ENCODE data around the gene KRT16.
"Not testable (repeated sequence)": the region's sequence is repeated elsewhere in the genome, so short reads cannot be mapped to it uniquely, and the experiment has no call there.

The KRT16 gene

DNA sequence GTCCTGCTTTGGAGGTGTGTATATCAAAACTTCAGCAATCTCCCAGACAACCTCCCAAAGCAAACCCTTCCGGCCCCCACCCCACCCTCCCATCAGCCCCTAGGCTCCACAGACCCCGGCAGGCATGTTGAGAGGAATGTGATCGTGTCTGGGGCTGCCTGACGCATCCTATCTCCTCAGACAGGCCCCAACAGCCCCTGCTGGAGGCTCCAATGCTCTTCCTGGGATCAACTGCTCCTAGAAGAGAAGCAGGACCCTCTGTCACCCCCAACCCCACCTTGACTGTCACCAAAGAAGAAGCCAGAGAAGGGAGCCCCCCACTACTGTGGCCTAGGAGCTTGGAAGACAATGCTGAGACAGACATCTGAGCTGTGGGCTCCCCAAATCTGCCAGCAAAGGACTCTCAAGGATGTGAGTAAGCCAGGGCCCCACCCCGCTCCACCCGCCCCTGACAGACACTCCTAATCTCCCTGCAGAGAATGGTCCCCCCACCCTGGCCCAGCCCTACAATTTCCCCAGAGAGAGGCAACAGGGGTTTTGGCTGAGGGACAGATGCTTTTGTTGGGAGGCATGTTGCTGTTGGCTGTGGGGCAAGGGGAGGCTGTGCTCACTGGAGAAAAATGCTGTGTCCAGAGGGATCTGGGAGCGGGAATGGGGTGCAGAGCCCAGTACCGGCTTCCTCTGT is 24.3 kb downstream of the KRT16 start:
- Histone ChIP-seq H3K27ac (ENCODE audit: low read length, poor library complexity, severe bottlenecking) (no peak overlapping the region), H2BK5ac (ENCODE audit: low read depth, low read length, poor library complexity, severe bottlenecking) (no peak overlapping the region), H3K27me3 (ENCODE audit: control insufficient read depth in 1 of 2, insufficient read depth in 1 of 2, low read length in 2 of 2) (peaks cover 38 to 57% of the 10 kb centered on the region in 2 experiments), H2AFZ (ENCODE audit: low read depth, low read length) (no peak overlapping the region), H3K4me3 (ENCODE audit: insufficient read depth in 1 of 2, low read depth in 1 of 2, low read length in 2 of 2) (no peak overlapping the region), H3K4me1 (ENCODE audit: control insufficient read depth, insufficient read depth, low read depth, low read length) (no peaks in the 10 kb centered on the region), H3K4me2 (ENCODE audit: low read length, poor library complexity, severe bottlenecking) (no peak overlapping the region), H3K9ac (ENCODE audit: low read length) (no peak overlapping the region), H3K36me3 (ENCODE audit: control insufficient read depth in 1 of 2, insufficient read depth in 2 of 2, low read depth in 1 of 2, low read length in 2 of 2) (no peaks in the 10 kb centered on the region), H3K79me1 (replicated peaks; ENCODE audit: low read length, poor library complexity, severe bottlenecking) (no peaks in the 10 kb centered on the region), H2BK12ac (ENCODE audit: low read length in 2 of 2) (no peak overlapping the region), H3K18ac (ENCODE audit: low read depth in 1 of 2, low read length in 2 of 2) (no peak overlapping the region), H4K91ac (ENCODE audit: low read length) (no peak overlapping the region), H2BK120ac (ENCODE audit: low read depth, low read length) (no peak overlapping the region), H3K14ac (ENCODE audit: low read length in 2 of 2) (no peak overlapping the region), H3K23ac (ENCODE audit: low read length in 2 of 2) (no peak overlapping the region), H2AK5ac (ENCODE audit: low read length, severe bottlenecking) (no peak overlapping the region), H3K4ac (ENCODE audit: low read depth in 1 of 2, low read length in 2 of 2) (no peak overlapping the region), H2BK15ac (ENCODE audit: low read depth, poor library complexity, severe bottlenecking) (no peak overlapping the region), H3K9me3 (ENCODE audit: control insufficient read depth, low read length) (no peaks in the 10 kb centered on the region), H4K8ac (ENCODE audit: low read length) (no peak overlapping the region)
- no peak for DNase-seq
- WGBS = 91% methylated on average over 2 of the region's 8 CpGs

DNA sequence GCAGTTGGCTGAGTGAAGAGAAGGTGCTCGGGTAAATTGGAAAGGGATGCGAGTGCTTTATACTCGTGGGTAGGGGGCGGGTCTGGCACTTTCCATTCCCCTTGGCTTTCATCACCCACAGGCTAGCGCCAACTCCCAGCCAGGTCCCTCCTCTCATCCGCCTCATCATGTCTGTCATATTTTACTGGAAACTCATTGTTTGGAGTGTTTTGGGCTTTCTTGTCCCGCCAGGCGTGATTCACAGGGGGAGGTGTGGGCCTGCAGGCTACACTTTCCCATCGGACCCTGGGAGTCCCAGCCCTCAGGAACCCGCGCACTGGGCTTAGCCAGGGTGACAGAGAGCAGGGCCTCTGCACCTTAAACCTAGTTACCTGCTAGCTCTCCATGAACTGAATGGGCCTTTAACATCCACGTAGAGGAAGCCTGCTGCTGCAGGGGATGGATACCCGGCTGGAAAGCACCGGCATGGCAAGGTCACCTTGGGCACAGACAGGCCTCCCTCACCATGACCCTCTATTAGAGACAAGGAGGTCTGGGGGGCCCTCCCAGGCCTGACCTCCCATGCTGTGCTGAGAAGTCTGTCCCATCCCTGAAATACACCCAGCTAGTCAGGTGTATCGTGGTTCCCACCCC is 25.6 kb downstream of the KRT16 start, which contains the start of gene KRT14:
TSS of gene KRT14 (minus strand) at position 33 of the 633 bp plus-strand sequence. CDS start 61 bp downstream, outside the sequence.
- H3K23ac ChIP-seq (ENCODE audit: low read length in 2 of 2) = peak within 1 kb of the TSS in 1 of 2 experiments; percentile 9
- H3K79me1 ChIP-seq (replicated peaks; ENCODE audit: low read length, poor library complexity, severe bottlenecking) = no peaks in the 10 kb centered on the region
- no peak within 1 kb of the TSS for H2BK15ac ChIP-seq (ENCODE audit: low read depth, poor library complexity, severe bottlenecking)

DNA sequence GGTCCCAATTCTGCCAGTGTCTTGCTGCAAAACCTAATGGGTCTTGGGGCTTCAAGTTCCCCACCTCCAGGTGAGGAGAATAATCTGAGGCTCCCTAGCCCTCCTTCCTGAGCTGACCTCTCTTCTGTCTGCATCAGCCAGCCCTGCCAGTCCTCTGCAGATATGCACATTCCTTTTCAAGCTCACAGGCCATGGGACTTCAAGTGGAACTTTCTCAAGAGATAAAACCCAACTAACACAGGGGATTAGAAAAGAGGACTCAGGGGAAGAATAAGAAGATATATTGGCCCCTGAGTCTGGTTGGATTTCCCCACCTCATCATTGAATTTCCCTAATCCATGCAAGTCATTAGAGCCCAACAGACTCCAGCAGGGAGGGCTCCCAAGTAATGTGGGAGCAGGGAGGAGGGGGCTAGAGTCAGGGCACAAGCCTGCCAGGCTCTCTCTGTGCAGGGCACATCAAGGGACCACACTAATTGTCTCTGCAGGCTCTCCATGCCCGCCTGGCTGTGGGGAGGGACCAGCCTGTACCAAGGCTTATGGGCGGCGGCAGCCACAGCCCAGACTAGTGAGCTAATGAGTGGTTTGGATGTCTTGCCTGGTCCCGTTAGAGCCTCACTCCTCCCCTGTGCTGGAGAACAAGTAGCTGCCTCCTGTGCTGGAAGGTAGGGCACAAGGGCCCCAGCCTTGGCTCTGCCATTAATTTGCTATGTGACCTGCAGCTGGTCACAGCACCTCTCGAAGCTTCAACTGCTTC is 27.1 kb downstream of the KRT16 start:
- H3K9me3 ChIP-seq (ENCODE audit: control insufficient read depth, low read length) = no peaks in the 10 kb centered on the region
- no peak overlapping the region for H3K9ac ChIP-seq (ENCODE audit: low read length)
- DNase-seq = no peak
- no peak overlapping the region for H3K27ac ChIP-seq (ENCODE audit: low read length, poor library complexity, severe bottlenecking)
- no peak overlapping the region for H3K4me3 ChIP-seq (ENCODE audit: insufficient read depth in 1 of 2, low read depth in 1 of 2, low read length in 2 of 2)
- no peak overlapping the region for H4K91ac ChIP-seq (ENCODE audit: low read length)
- no peaks in the 10 kb centered on the region for H3K36me3 ChIP-seq (ENCODE audit: control insufficient read depth in 1 of 2, insufficient read depth in 2 of 2, low read depth in 1 of 2, low read length in 2 of 2)
- no peaks in the 10 kb centered on the region for H3K4me1 ChIP-seq (ENCODE audit: control insufficient read depth, insufficient read depth, low read depth, low read length)
- no peak overlapping the region for H4K8ac ChIP-seq (ENCODE audit: low read length)
- H3K4me2 ChIP-seq (ENCODE audit: low read length, poor library complexity, severe bottlenecking) = no peak overlapping the region
- no peak overlapping the region for H2BK15ac ChIP-seq (ENCODE audit: low read depth, poor library complexity, severe bottlenecking)
- H3K4ac ChIP-seq (ENCODE audit: low read depth in 1 of 2, low read length in 2 of 2) = no peak overlapping the region
- H3K18ac ChIP-seq (ENCODE audit: low read depth in 1 of 2, low read length in 2 of 2) = no peak overlapping the region
- H2AK5ac ChIP-seq (ENCODE audit: low read length, severe bottlenecking) = no peak overlapping the region
- H3K27me3 ChIP-seq (ENCODE audit: control insufficient read depth in 1 of 2, insufficient read depth in 1 of 2, low read length in 2 of 2) = peaks cover 28 to 53% of the 10 kb centered on the region in 2 experiments
- no peak overlapping the region for H2BK12ac ChIP-seq (ENCODE audit: low read length in 2 of 2)
- no peak overlapping the region for H3K14ac ChIP-seq (ENCODE audit: low read length in 2 of 2)
- 87% methylated on average over 5 of the region's 5 CpGs for WGBS
- H2BK5ac ChIP-seq (ENCODE audit: low read depth, low read length, poor library complexity, severe bottlenecking) = no peak overlapping the region
- no peaks in the 10 kb centered on the region for H3K79me1 ChIP-seq (replicated peaks; ENCODE audit: low read length, poor library complexity, severe bottlenecking)
- no peak overlapping the region for H3K23ac ChIP-seq (ENCODE audit: low read length in 2 of 2)
- no peak overlapping the region for H2BK120ac ChIP-seq (ENCODE audit: low read depth, low read length)
- no peak overlapping the region for H2AFZ ChIP-seq (ENCODE audit: low read depth, low read length)

More for the DNA sequence above, 25.6 kb downstream of the KRT16 start, which contains the start of gene KRT14:
- H4K91ac ChIP-seq (ENCODE audit: low read length) = no peak within 1 kb of the TSS
- WGBS = 85% methylated on average over 11 of the region's 15 CpGs
- H3K9me3 ChIP-seq (ENCODE audit: control insufficient read depth, low read length) = no peaks in the 10 kb centered on the region
- H3K36me3 ChIP-seq (ENCODE audit: control insufficient read depth in 1 of 2, insufficient read depth in 2 of 2, low read depth in 1 of 2, low read length in 2 of 2) = no peaks in the 10 kb centered on the region
- H3K4me2 ChIP-seq (ENCODE audit: low read length, poor library complexity, severe bottlenecking) = no peak within 1 kb of the TSS
- H3K4me1 ChIP-seq (ENCODE audit: control insufficient read depth, insufficient read depth, low read depth, low read length) = no peaks in the 10 kb centered on the region
- no peak within 1 kb of the TSS for H4K8ac ChIP-seq (ENCODE audit: low read length)
- no peak within 1 kb of the TSS for H3K14ac ChIP-seq (ENCODE audit: low read length in 2 of 2)
- no peak within 1 kb of the TSS for H3K9ac ChIP-seq (ENCODE audit: low read length)
- H3K27ac ChIP-seq (ENCODE audit: low read length, poor library complexity, severe bottlenecking) = no peak within 1 kb of the TSS
- no peak within 1 kb of the TSS for H3K18ac ChIP-seq (ENCODE audit: low read depth in 1 of 2, low read length in 2 of 2)
- H3K27me3 ChIP-seq (ENCODE audit: control insufficient read depth in 1 of 2, insufficient read depth in 1 of 2, low read length in 2 of 2) = peaks cover 29 to 57% of the 10 kb centered on the region in 2 experiments
- DNase-seq = no peak
- H3K4ac ChIP-seq (ENCODE audit: low read depth in 1 of 2, low read length in 2 of 2) = no peak within 1 kb of the TSS
- H2BK12ac ChIP-seq (ENCODE audit: low read length in 2 of 2) = no peak within 1 kb of the TSS
- no peak within 1 kb of the TSS for H2AK5ac ChIP-seq (ENCODE audit: low read length, severe bottlenecking)
- H2BK5ac ChIP-seq (ENCODE audit: low read depth, low read length, poor library complexity, severe bottlenecking) = no peak within 1 kb of the TSS
- no peak within 1 kb of the TSS for H3K4me3 ChIP-seq (ENCODE audit: insufficient read depth in 1 of 2, low read depth in 1 of 2, low read length in 2 of 2)
- no peak within 1 kb of the TSS for H2BK120ac ChIP-seq (ENCODE audit: low read depth, low read length)
- H2AFZ ChIP-seq (ENCODE audit: low read depth, low read length) = no peak within 1 kb of the TSS

DNA sequence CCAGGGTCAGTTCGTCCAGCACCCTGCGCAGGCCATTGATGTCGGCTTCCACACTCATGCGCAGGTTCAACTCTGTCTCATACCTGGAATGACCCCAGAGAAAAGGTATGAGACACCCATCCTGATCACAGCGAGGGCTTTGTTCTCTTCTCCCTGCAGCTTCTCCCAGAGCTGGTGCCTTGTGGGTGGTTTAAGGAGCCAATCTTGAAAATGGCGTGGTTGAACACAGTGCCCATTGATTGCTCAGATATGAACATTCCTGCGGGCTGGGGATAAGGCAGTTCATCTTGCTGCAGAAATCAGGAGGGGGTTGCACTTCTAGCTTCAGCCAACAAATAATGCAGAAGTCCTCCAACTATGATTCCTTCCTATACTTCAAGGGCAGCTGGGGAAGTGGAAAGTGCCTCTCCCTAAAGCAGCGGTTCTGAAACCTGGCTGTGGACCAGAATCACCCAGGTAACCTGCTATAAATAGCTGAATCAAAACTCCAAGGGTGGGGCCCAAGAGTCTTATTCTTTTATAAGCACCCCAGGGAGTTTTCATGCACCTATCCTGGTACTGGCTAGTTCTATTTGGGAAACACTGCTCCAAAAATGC is 28.1 kb downstream of the KRT16 start:
- H3K4me3 ChIP-seq (ENCODE audit: insufficient read depth in 1 of 2, low read depth in 1 of 2, low read length in 2 of 2); H2BK5ac ChIP-seq (ENCODE audit: low read depth, low read length, poor library complexity, severe bottlenecking); H3K4me2 ChIP-seq (ENCODE audit: low read length, poor library complexity, severe bottlenecking); H3K23ac ChIP-seq (ENCODE audit: low read length in 2 of 2); H3K4ac ChIP-seq (ENCODE audit: low read depth in 1 of 2, low read length in 2 of 2); DNase-seq; H3K9me3 ChIP-seq (ENCODE audit: control insufficient read depth, low read length); H2BK120ac ChIP-seq (ENCODE audit: low read depth, low read length); H2BK12ac ChIP-seq (ENCODE audit: low read length in 2 of 2); H3K27ac ChIP-seq (ENCODE audit: low read length, poor library complexity, severe bottlenecking); H2AFZ ChIP-seq (ENCODE audit: low read depth, low read length); H3K9ac ChIP-seq (ENCODE audit: low read length); H3K79me1 ChIP-seq (replicated peaks; ENCODE audit: low read length, poor library complexity, severe bottlenecking); H3K14ac ChIP-seq (ENCODE audit: low read length in 2 of 2); H2AK5ac ChIP-seq (ENCODE audit: low read length, severe bottlenecking); H3K4me1 ChIP-seq (ENCODE audit: control insufficient read depth, insufficient read depth, low read depth, low read length); H2BK15ac ChIP-seq (ENCODE audit: low read depth, poor library complexity, severe bottlenecking); H4K8ac ChIP-seq (ENCODE audit: low read length); H3K18ac ChIP-seq (ENCODE audit: low read depth in 1 of 2, low read length in 2 of 2); H3K36me3 ChIP-seq (ENCODE audit: control insufficient read depth in 1 of 2, insufficient read depth in 2 of 2, low read depth in 1 of 2, low read length in 2 of 2); H4K91ac ChIP-seq (ENCODE audit: low read length): not testable (repeated sequence)
- WGBS = 88% methylated on average over 8 of the region's 8 CpGs
- peaks cover 24 to 50% of the 10 kb centered on the region in 2 experiments for H3K27me3 ChIP-seq (ENCODE audit: control insufficient read depth in 1 of 2, insufficient read depth in 1 of 2, low read length in 2 of 2)
